ENCODE measurements around the gene OGFOD3. TPM values are rescaled to one million over a fixed set of nuclear protein-coding genes. Genes with fewer than 3 reads are reported as not detected.

Gene OGFOD3
- total RNA-seq, 1 donor from 2014 or later, result 31.3 TPM

DNA sequence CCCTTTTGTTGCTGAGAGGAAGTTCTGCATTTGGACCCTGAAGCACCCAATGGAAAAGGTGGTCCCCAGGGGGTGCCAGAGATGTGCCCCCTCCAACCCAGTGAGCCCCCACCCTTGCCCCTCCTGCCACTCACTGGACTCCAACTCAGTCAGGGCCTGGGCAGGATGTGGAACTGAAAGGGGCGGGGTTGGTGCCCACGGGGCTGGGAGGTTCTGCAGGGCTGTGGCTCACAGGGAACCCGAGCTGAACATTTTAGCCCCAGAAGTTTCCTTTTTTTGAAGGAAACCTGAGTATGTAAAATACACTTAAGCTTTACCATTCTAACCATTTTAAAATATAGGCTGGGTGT, 15.8 kb upstream of the OGFOD3 start:
- Mint-ChIP-seq H3K4me3 (ENCODE audit: low read depth) (no peak overlapping the region), H3K4me1 (ENCODE audit: low read depth) (no peaks in the 10 kb centered on the region), H3K27me3 (no peaks in the 10 kb centered on the region), H3K27ac (no peak overlapping the region), H3K9me3 (ENCODE audit: low read depth) (no peaks in the 10 kb centered on the region), H3K36me3 (ENCODE audit: insufficient read depth) (peaks cover 4% of the 10 kb centered on the region)
- DNase-seq (ENCODE audit: low spot score, unreplicated experiment), result no peak
- TF ChIP-seq, protein P1, sequence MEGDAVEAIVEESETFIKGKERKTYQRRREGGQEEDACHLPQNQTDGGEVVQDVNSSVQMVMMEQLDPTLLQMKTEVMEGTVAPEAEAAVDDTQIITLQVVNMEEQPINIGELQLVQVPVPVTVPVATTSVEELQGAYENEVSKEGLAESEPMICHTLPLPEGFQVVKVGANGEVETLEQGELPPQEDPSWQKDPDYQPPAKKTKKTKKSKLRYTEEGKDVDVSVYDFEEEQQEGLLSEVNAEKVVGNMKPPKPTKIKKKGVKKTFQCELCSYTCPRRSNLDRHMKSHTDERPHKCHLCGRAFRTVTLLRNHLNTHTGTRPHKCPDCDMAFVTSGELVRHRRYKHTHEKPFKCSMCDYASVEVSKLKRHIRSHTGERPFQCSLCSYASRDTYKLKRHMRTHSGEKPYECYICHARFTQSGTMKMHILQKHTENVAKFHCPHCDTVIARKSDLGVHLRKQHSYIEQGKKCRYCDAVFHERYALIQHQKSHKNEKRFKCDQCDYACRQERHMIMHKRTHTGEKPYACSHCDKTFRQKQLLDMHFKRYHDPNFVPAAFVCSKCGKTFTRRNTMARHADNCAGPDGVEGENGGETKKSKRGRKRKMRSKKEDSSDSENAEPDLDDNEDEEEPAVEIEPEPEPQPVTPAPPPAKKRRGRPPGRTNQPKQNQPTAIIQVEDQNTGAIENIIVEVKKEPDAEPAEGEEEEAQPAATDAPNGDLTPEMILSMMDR (IDR thresholded peaks at IDR 0.05; ENCODE audit: unreplicated experiment), result no peak

DNA sequence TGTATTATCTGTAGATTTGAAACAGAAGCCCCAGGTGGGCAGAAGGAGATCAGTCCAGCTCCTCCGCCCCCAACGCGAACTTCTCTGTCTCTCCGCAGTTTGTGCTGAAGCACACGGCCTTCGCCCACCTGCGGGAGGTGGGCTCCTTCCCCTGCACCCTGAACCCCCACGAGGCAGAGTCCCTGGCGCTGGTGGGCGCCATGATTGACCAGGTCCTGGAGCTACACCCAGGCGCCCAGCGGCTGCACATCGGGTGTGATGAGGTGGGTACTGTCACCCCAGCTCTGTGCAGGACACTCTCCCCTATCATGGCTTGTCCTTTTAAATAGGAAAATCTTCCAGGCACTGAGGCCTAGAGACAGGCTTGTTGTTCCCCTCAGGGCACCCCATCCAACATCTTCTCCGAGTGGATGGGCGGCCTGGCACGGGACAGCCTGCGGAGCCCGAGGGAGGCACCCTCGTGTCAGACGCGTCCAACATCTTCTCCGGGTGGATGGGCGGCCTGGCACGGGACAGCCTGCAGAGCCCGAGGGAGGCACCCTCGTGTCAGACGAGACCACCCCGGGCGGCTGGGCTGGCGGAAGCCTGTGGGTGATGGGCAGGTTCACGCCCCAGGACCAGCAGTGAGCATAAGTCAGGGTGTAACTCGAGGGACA, 15.3 kb upstream of the OGFOD3 start:
- Mint-ChIP-seq H3K9me3 (ENCODE audit: low read depth) (no peaks in the 10 kb centered on the region), H3K27ac (no peak overlapping the region), H3K36me3 (ENCODE audit: insufficient read depth) (peaks cover 4% of the 10 kb centered on the region), H3K4me3 (ENCODE audit: low read depth) (no peak overlapping the region), H3K27me3 (no peaks in the 10 kb centered on the region), H3K4me1 (ENCODE audit: low read depth) (no peaks in the 10 kb centered on the region)
- TF ChIP-seq, protein P1 (IDR thresholded peaks at IDR 0.05; ENCODE audit: unreplicated experiment), result no peak
- no peak for DNase-seq (ENCODE audit: low spot score, unreplicated experiment)

DNA sequence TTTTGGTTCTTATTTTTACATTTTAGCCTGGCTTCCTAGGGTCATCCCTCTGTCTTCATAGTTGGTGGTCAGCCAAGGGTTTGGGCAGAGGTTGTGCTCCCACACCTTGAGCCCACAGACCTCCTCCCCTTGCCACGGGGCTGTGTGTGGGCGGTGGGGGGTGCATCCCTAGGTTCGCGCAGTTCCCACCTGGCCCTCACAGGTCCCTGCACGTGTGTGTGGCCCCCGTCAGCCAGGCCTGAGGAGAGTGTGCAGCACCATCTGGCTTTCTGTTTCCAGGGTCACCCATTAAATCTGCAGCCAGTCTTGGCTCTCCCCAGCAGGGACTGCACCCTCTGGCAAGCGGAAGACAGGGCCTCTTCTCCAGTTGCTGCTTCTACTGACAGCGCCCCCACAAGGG, 13.6 kb upstream of the OGFOD3 start:
- Mint-ChIP-seq H3K27ac (no peak overlapping the region), H3K4me1 (ENCODE audit: low read depth) (no peaks in the 10 kb centered on the region)

DNA sequence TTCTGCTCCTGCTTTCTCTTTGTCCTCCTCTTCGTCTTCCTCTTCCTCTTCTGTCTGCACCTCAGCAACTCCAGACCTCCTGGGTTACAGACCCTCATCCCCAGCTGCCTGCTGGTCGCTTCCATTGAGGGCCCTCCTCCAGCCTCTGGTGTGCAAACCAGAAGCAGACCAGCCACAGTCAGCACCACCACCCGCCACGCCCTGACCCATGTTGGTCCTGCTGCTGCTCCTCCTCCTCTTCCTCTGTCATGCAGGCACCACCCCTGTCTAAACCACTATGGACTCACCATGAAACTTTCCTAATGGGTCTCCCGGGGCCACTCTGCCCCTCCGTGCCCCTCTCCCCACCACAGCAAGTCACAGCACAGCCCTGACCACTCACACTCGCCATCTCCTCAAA, 11.4 kb upstream of the OGFOD3 start:
- DNase-seq (ENCODE audit: low spot score, unreplicated experiment), result no peak
- Mint-ChIP-seq H3K27ac (no peak overlapping the region), H3K36me3 (ENCODE audit: insufficient read depth) (peaks cover 1% of the 10 kb centered on the region)

More for the DNA sequence above, 13.6 kb upstream of the OGFOD3 start:
- no peak for DNase-seq (ENCODE audit: low spot score, unreplicated experiment)
- Mint-ChIP-seq H3K36me3 (ENCODE audit: insufficient read depth) (peaks cover 1% of the 10 kb centered on the region), H3K27me3 (no peaks in the 10 kb centered on the region), H3K4me3 (ENCODE audit: low read depth) (no peak overlapping the region), H3K9me3 (ENCODE audit: low read depth) (no peaks in the 10 kb centered on the region)
- TF ChIP-seq, protein P1 (IDR thresholded peaks at IDR 0.05; ENCODE audit: unreplicated experiment), result no peak

DNA sequence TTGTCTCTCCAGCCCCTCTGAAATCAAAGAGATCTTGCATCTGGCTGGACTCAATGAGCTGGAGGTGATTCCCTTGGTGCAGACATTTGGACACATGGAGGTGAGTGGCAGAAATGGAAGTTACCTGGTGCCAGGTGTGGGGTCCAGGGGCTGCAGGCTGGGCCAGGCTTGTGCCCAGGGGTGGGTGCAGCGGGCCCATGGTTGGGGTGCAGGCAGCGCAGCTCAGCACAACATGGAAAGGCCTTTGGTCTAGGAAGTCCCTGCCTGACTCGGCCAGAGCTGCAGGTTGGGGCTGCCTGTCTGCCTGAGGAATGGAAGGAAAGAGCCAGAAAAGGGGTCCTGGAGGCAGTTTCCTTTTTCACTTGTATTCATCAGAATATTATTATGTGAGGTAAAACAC, 10.2 kb upstream of the OGFOD3 start:
- H3K36me3 Mint-ChIP-seq (ENCODE audit: insufficient read depth), result peaks cover 5% of the 10 kb centered on the region
- no peak for DNase-seq (ENCODE audit: low spot score, unreplicated experiment)
- no peak overlapping the region for H3K27ac Mint-ChIP-seq
- peaks cover 7% of the 10 kb centered on the region for H3K4me1 Mint-ChIP-seq (ENCODE audit: low read depth)
- TF ChIP-seq, protein P1 (IDR thresholded peaks at IDR 0.05; ENCODE audit: unreplicated experiment), result no peak
- no peaks in the 10 kb centered on the region for H3K9me3 Mint-ChIP-seq (ENCODE audit: low read depth)
- H3K27me3 Mint-ChIP-seq, result no peaks in the 10 kb centered on the region
- no peak overlapping the region for H3K4me3 Mint-ChIP-seq (ENCODE audit: low read depth)

More for the DNA sequence above, 11.4 kb upstream of the OGFOD3 start:
- Mint-ChIP-seq H3K9me3 (ENCODE audit: low read depth) (no peaks in the 10 kb centered on the region), H3K27me3 (no peaks in the 10 kb centered on the region), H3K4me3 (ENCODE audit: low read depth) (no peak overlapping the region), H3K4me1 (ENCODE audit: low read depth) (peaks cover 5% of the 10 kb centered on the region)
- TF ChIP-seq, protein P1 (IDR thresholded peaks at IDR 0.05; ENCODE audit: unreplicated experiment), result no peak

All from progenitor cell of endocrine pancreas (in vitro differentiated cells).